ENCODE measurements around the gene MGAM2. TPM values are rescaled to one million over a fixed set of nuclear protein-coding genes. Genes with fewer than 3 reads are reported as not detected.
A peak's percentile ranks its signal among the peaks of the same experiment; 100 is the strongest.

MGAM2 gene
- total and polyA plus RNA-seq, 2 of the 13 experiments (the other 11 are each of a cell fraction or from before 2014, with no cell fraction given) = 0.29 TPM; not detected in 1

DNA sequence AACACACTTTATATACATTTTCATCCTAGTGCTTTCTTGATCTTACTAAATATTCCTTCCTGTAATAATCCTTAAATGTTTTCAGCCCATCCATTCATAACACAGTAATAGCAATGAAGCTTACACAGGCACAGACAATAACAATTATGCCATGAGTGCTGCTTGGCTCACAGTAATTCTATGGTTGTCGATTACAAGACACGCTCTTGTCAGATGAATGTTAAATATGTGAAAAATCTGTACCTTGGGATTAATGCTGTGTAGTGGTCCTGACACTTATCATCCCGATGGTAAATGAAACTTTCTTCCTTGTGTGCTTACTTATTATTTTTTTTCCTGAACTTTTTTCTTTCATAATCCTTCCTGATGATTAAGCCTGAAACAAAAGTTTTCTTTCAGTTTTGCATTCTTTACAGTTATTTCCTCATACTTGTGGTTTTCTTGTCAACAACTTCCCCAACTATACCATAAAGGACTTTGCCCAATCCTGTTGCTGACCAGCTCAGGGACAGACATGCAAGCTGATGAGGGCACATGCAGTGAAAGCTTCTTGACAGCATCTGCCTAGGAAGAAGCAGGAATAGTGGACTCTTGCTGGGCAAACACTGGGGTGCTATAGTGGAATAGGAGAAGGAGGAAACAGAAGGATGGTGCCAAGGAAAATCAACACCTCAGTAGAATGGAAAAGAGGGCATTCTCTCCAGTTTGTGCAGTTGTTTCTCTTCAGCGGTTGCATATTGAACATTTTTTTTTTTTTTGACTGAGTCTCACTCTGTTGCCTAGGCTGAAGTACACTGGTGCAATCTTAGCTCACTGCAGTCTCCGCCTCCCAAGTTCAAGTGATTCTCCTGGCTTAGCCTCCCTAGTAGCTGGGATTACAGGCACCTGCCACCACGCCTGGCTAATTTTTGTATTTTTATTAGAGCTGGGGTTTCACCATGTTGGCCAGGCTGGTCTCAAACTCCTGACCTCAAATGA is 6.7 kb upstream of the MGAM2 start (continued):
- TF ChIP-seq, protein P1, sequence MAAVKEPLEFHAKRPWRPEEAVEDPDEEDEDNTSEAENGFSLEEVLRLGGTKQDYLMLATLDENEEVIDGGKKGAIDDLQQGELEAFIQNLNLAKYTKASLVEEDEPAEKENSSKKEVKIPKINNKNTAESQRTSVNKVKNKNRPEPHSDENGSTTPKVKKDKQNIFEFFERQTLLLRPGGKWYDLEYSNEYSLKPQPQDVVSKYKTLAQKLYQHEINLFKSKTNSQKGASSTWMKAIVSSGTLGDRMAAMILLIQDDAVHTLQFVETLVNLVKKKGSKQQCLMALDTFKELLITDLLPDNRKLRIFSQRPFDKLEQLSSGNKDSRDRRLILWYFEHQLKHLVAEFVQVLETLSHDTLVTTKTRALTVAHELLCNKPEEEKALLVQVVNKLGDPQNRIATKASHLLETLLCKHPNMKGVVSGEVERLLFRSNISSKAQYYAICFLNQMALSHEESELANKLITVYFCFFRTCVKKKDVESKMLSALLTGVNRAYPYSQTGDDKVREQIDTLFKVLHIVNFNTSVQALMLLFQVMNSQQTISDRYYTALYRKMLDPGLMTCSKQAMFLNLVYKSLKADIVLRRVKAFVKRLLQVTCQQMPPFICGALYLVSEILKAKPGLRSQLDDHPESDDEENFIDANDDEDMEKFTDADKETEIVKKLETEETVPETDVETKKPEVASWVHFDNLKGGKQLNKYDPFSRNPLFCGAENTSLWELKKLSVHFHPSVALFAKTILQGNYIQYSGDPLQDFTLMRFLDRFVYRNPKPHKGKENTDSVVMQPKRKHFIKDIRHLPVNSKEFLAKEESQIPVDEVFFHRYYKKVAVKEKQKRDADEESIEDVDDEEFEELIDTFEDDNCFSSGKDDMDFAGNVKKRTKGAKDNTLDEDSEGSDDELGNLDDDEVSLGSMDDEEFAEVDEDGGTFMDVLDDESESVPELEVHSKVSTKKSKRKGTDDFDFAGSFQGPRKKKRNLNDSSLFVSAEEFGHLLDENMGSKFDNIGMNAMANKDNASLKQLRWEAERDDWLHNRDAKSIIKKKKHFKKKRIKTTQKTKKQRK (IDR thresholded peaks at IDR 0.05; ENCODE audit: low read length) = no peak
- TF ChIP-seq ZNF709 (CRISPR knock-in tag; IDR thresholded peaks at IDR 0.05) (no peak), SMC3 (IDR thresholded peaks at IDR 0.05; ENCODE audit: low read length) (no peak), AKAP8 (CRISPR knock-in tag; IDR thresholded peaks at IDR 0.05) (no peak), XBP1 (CRISPR knock-in tag; IDR thresholded peaks at IDR 0.05) (no peak), MBD4 (IDR thresholded peaks at IDR 0.05; ENCODE audit: borderline replicate concordance, low read length) (no peak; the same call in 1 of the 2 replicates), RFX5 (IDR thresholded peaks at IDR 0.05; ENCODE audit: low read depth, low read length) (no peak), NCOA2 (CRISPR knock-in tag; IDR thresholded peaks at IDR 0.05) (peak; percentile 82), TAF1 (CRISPR knock-in tag; IDR thresholded peaks at IDR 0.05) (no peak), ZNF335 (CRISPR knock-in tag; IDR thresholded peaks at IDR 0.05) (no peak), NFE2 (CRISPR knock-in tag; IDR thresholded peaks at IDR 0.05) (no peak), EEA1 (CRISPR knock-in tag; IDR thresholded peaks at IDR 0.05; ENCODE audit: borderline replicate concordance) (no peak), MED1 (CRISPR knock-in tag; IDR thresholded peaks at IDR 0.05) (peak; percentile 45; the same call in 1 of the 2 replicates), KDM5A (IDR thresholded peaks at IDR 0.05; ENCODE audit: borderline replicate concordance, low read length) (no peak), ZBTB7A (CRISPR knock-in tag; IDR thresholded peaks at IDR 0.05) (no peak)
- TF ChIP-seq, protein P2, sequence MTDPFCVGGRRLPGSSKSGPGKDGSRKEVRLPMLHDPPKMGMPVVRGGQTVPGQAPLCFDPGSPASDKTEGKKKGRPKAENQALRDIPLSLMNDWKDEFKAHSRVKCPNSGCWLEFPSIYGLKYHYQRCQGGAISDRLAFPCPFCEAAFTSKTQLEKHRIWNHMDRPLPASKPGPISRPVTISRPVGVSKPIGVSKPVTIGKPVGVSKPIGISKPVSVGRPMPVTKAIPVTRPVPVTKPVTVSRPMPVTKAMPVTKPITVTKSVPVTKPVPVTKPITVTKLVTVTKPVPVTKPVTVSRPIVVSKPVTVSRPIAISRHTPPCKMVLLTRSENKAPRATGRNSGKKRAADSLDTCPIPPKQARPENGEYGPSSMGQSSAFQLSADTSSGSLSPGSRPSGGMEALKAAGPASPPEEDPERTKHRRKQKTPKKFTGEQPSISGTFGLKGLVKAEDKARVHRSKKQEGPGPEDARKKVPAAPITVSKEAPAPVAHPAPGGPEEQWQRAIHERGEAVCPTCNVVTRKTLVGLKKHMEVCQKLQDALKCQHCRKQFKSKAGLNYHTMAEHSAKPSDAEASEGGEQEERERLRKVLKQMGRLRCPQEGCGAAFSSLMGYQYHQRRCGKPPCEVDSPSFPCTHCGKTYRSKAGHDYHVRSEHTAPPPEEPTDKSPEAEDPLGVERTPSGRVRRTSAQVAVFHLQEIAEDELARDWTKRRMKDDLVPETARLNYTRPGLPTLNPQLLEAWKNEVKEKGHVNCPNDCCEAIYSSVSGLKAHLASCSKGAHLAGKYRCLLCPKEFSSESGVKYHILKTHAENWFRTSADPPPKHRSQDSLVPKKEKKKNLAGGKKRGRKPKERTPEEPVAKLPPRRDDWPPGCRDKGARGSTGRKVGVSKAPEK (CRISPR knock-in tag; IDR thresholded peaks at IDR 0.05; ENCODE audit: borderline replicate concordance) = no peak
- TF ChIP-seq, protein P3, sequence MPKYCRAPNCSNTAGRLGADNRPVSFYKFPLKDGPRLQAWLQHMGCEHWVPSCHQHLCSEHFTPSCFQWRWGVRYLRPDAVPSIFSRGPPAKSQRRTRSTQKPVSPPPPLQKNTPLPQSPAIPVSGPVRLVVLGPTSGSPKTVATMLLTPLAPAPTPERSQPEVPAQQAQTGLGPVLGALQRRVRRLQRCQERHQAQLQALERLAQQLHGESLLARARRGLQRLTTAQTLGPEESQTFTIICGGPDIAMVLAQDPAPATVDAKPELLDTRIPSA (CRISPR knock-in tag; IDR thresholded peaks at IDR 0.05; ENCODE audit: borderline replicate concordance) = no peak
- TF ChIP-seq, protein P4, sequence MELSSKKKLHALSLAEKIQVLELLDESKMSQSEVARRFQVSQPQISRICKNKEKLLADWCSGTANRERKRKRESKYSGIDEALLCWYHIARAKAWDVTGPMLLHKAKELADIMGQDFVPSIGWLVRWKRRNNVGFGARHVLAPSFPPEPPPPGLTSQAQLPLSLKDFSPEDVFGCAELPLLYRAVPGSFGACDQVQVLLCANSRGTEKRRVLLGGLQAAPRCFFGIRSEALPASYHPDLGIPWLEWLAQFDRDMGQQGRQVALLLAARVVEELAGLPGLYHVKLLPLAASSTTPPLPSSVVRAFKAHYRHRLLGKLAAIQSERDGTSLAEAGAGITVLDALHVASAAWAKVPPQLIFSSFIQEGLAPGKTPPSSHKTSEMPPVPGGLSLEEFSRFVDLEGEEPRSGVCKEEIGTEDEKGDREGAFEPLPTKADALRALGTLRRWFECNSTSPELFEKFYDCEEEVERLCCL (CRISPR knock-in tag; IDR thresholded peaks at IDR 0.05; ENCODE audit: borderline replicate concordance) = no peak
- TF ChIP-seq, protein P5, sequence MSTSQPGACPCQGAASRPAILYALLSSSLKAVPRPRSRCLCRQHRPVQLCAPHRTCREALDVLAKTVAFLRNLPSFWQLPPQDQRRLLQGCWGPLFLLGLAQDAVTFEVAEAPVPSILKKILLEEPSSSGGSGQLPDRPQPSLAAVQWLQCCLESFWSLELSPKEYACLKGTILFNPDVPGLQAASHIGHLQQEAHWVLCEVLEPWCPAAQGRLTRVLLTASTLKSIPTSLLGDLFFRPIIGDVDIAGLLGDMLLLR (CRISPR knock-in tag; IDR thresholded peaks at IDR 0.05) = no peak
